HepG2 (cell line): Measurements from ENCODE around the gene FAM229B. TPM values are rescaled to one million over a fixed set of nuclear protein-coding genes. Genes with fewer than 3 reads are reported as not detected.
A peak's percentile ranks its signal among the peaks of the same experiment; 100 is the strongest.

Experiments
- GATAD1 ChIP-seq: IDR thresholded peaks from 2 replicates; pipeline ENCODE4 v1.6.1; 2016; ENCODE audit warnings: missing genetic modification reagents, missing compliant biosample characterization
- GPN1 ChIP-seq: sonication (generic); formaldehyde crosslinking; IDR thresholded peaks from 2 replicates; pipeline ENCODE4 v1.5.1; 2020; ENCODE audit warnings: missing genetic modification reagents, borderline replicate concordance
- HCFC1 ChIP-seq: fragments of 150-350 bp; IDR thresholded peaks from 2 replicates; pipeline ENCODE4 v1.6.1; 2014; ENCODE audit warnings: low read depth, low read length
- MBNL3 ChIP-seq: fragments of 250-450 bp; sonication (Bioruptor Pico); conservative IDR thresholded peaks from 2 replicates; pipeline ENCODE4 v1.8.0; 2022; ENCODE audit warnings: mild to moderate bottlenecking, inconsistent platforms
- NR1H2 ChIP-seq: sonication (generic); formaldehyde crosslinking; IDR thresholded peaks from 2 replicates; pipeline ENCODE4 v1.8.1; 2022; ENCODE audit warnings: low read depth, missing genetic modification reagents, borderline replicate concordance
- ZBTB38 ChIP-seq: sonication (generic); formaldehyde crosslinking; IDR thresholded peaks from 2 replicates; pipeline ENCODE4 v1.5.1; 2020; ENCODE audit warnings: mild to moderate bottlenecking, missing genetic modification reagents
- ZBTB44 ChIP-seq: sonication (generic); formaldehyde crosslinking; IDR thresholded peaks from 2 replicates; pipeline ENCODE4 v1.4.0; 2020; ENCODE audit warnings: missing genetic modification reagents
- ZNF10 ChIP-seq: sonication (generic); formaldehyde crosslinking; IDR thresholded peaks from 2 replicates; pipeline ENCODE4 v1.4.0; 2020; ENCODE audit warnings: mild to moderate bottlenecking, low read depth, missing genetic modification reagents, borderline replicate concordance
- ZNF124 ChIP-seq: sonication (generic); formaldehyde crosslinking; IDR thresholded peaks from 2 replicates; pipeline ENCODE4 v1.4.0; 2020; ENCODE audit warnings: missing genetic modification reagents
- polyA plus RNA-seq, 8 experiments: library from polyadenylated mRNA; depleted of rRNA in 3 of 8; stranded (reverse) in 7 of 8; unstranded in 1 of 8; fragments of >200 nt; fragmentation: Illumina TruSeq in 4 of 8; extraction: Trizol in 4 of 8; gene quantifications; 2 replicates each; pipeline versions ENCODE4 v1.2.1 to v1.2.3, GENCODE V29; 2011 to 2016; ENCODE audit warnings: low read depth in 4 of 8, missing spikeins in 1 of 8, mixed read lengths in 1 of 8; ENCODE audit not compliant: insufficient read depth in 1 of 8
- total RNA-seq, 5 experiments: library from RNA; depleted of rRNA; stranded (reverse); fragments of >200 nt; fragmentation: Illumina TruSeq; extraction: Trizol; gene quantifications; 2 replicates each; pipeline ENCODE4 v1.2.3, GENCODE V29; 2016; ENCODE audit warnings: low read depth in 1 of 5
- TF ChIP-seq, protein P1 (sequence below): sonication (generic); formaldehyde crosslinking; IDR thresholded peaks from one replicate; pipeline ENCODE4 v1.5.1; 2020; ENCODE audit warnings: mild to moderate bottlenecking, missing genetic modification reagents; ENCODE audit errors: not compliant biosample characterization
- TF ChIP-seq, protein P2 (sequence below): sonication (generic); formaldehyde crosslinking; IDR thresholded peaks from 2 replicates; pipeline ENCODE4 v1.4.0; 2020; ENCODE audit warnings: mild to moderate bottlenecking, missing genetic modification reagents, borderline replicate concordance
- TF ChIP-seq, protein P3 (sequence below): sonication (generic); formaldehyde crosslinking; IDR thresholded peaks from 2 replicates; pipeline ENCODE4 v1.8.0; 2022; ENCODE audit warnings: low read depth, missing genetic modification reagents

Gene FAM229B
- total and polyA plus RNA-seq, 2 of the 13 experiments (the other 11 are each of a cell fraction or from before 2014, with no cell fraction given), result 11.3 to 19.5 TPM

DNA sequence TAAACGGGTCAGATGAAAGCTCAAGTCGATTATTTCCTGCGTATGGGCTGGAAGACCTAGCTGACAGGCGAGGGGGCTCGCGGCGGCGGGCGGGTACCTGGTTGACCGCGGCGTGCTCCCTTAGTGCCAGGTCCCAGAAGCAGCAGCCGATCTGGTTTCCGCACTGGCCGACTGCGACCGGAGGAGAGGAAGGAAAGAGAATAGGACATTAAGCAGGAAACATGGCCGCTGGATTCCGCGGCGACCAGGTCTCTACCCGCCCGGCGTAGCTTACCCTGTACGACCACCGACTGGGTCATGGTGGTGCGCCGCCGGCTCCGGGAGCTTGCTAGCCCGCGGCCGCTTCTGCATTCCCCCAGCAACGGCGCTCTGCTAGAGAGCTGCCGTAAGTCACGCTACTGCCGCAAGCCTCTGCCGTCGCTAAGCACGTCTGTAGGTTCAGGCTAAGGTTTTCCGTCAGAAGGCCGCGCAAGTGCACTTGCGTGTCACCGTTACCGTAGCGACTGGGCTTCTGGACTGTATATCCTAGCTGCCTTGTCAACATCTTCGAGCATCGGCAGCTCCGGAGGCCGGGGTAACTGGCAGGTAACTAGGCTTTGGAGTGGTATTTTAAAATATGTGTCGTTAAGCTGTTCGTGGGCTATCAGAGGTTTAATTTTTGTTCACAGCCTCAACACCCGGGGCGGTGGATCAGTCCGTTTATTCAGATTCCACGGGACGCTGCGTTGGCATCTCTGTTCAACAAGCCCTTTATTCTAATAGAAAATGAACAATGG, at the start of gene FAM229B, which contains the start of gene TUBE1 (continued):
- TF ChIP-seq MBNL3 (CRISPR knock-in tag) (no peak), ZBTB38 (CRISPR knock-in tag) (peak; percentile 85), GATAD1 (peak; percentile 93), ZNF10 (CRISPR knock-in tag) (no peak), HCFC1 (peak; percentile 45), GPN1 (CRISPR knock-in tag) (no peak), ZNF124 (peak; percentile 62; the same call in 1 of the 2 replicates), ZBTB44 (CRISPR knock-in tag) (no peak), NR1H2 (no peak)
- TF ChIP-seq, protein P1, sequence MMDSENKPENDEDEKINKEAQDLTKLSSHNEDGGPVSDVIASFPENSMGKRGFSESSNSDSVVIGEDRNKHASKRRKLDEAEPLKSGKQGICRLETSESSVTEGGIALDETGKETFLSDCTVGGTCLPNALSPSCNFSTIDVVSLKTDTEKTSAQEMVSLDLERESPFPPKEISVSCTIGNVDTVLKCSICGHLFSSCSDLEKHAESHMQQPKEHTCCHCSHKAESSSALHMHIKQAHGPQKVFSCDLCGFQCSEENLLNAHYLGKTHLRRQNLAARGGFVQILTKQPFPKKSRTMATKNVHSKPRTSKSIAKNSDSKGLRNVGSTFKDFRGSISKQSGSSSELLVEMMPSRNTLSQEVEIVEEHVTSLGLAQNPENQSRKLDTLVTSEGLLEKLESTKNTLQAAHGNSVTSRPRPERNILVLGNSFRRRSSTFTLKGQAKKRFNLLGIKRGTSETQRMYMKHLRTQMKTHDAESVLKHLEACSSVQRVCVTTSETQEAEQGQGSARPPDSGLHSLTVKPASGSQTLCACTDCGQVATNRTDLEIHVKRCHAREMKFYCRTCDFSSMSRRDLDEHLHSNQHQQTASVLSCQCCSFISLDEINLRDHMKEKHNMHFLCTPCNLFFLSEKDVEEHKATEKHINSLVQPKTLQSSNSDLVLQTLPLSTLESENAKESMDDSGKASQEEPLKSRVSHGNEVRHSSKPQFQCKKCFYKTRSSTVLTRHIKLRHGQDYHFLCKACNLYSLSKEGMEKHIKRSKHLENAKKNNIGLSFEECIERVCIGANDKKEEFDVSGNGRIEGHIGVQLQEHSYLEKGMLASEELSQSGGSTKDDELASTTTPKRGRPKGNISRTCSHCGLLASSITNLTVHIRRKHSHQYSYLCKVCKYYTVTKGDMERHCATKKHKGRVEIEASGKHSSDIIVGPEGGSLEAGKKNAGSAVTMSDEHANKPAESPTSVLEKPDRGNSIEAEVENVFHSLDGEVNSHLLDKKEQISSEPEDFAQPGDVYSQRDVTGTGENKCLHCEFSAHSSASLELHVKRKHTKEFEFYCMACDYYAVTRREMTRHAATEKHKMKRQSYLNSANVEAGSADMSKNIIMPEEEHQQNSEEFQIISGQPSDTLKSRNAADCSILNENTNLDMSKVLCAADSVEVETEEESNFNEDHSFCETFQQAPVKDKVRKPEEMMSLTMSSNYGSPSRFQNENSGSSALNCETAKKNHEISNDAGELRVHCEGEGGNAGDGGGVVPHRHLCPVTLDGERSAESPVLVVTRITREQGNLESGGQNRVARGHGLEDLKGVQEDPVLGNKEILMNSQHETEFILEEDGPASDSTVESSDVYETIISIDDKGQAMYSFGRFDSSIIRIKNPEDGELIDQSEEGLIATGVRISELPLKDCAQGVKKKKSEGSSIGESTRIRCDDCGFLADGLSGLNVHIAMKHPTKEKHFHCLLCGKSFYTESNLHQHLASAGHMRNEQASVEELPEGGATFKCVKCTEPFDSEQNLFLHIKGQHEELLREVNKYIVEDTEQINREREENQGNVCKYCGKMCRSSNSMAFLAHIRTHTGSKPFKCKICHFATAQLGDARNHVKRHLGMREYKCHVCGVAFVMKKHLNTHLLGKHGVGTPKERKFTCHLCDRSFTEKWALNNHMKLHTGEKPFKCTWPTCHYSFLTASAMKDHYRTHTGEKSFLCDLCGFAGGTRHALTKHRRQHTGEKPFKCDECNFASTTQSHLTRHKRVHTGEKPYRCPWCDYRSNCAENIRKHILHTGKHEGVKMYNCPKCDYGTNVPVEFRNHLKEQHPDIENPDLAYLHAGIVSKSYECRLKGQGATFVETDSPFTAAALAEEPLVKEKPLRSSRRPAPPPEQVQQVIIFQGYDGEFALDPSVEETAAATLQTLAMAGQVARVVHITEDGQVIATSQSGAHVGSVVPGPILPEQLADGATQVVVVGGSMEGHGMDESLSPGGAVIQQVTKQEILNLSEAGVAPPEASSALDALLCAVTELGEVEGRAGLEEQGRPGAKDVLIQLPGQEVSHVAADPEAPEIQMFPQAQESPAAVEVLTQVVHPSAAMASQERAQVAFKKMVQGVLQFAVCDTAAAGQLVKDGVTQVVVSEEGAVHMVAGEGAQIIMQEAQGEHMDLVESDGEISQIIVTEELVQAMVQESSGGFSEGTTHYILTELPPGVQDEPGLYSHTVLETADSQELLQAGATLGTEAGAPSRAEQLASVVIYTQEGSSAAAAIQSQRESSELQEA (CRISPR knock-in tag), result peak; percentile 85
- TF ChIP-seq, protein P2, sequence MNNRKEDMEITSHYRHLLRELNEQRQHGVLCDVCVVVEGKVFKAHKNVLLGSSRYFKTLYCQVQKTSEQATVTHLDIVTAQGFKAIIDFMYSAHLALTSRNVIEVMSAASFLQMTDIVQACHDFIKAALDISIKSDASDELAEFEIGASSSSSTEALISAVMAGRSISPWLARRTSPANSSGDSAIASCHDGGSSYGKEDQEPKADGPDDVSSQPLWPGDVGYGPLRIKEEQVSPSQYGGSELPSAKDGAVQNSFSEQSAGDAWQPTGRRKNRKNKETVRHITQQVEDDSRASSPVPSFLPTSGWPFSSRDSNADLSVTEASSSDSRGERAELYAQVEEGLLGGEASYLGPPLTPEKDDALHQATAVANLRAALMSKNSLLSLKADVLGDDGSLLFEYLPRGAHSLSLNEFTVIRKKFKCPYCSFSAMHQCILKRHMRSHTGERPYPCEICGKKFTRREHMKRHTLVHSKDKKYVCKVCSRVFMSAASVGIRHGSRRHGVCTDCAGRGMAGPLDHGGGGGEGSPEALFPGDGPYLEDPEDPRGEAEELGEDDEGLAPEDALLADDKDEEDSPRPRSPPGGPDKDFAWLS (CRISPR knock-in tag), result no peak
- TF ChIP-seq, protein P3, sequence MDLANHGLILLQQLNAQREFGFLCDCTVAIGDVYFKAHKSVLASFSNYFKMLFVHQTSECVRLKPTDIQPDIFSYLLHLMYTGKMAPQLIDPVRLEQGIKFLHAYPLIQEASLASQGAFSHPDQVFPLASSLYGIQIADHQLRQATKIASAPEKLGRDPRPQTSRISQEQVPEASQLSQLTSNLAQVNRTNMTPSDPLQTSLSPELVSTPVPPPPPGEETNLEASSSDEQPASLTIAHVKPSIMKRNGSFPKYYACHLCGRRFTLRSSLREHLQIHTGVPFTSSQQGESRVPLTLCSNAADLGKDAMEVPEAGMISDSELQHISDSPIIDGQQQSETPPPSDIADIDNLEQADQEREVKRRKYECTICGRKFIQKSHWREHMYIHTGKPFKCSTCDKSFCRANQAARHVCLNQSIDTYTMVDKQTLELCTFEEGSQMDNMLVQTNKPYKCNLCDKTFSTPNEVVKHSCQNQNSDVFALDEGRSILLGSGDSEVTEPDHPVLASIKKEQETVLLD, result peak; percentile 22; the same call in 1 of the 2 replicates
